ENCODE data around the gene BOK. TPM values are rescaled to one million over a fixed set of nuclear protein-coding genes. Genes with fewer than 3 reads are reported as not detected.

Gene BOK
- total RNA-seq, 1 donor from 2014 or later: 35.4 TPM

GRCh38 chr2:241541564-241542277 is 16.8 kb upstream of the BOK start:
- intact Hi-C loops (cut with DNase I): no loop called here
- H3K27ac ChIP-seq: peak overlapping the region in 1 of 2 donors; percentile 80
- no peaks in the 10 kb centered on the region for H3K36me3 ChIP-seq

GRCh38 chr2:241542278-241542605 is 16.3 kb upstream of the BOK start:
- H3K4me3 ChIP-seq: peak overlapping the region in 1 of 2 donors; percentile 64
- H3K36me3 ChIP-seq: no peaks in the 10 kb centered on the region
- peaks cover 4% of the 10 kb centered on the region for H3K27me3 ChIP-seq
- no peaks in the 10 kb centered on the region for H3K9me3 ChIP-seq
- no peak for DNase-seq (ENCODE audit: low spot score in 2 of 2)
- no peak overlapping the region for H3K27ac ChIP-seq
- intact Hi-C loops (cut with DNase I): no loop called here
- H3K4me1 ChIP-seq: peaks cover 11% of the 10 kb centered on the region in 2 donors
- no peak for TF ChIP-seq CTCF (IDR thresholded peaks at IDR 0.05)

More at GRCh38 chr2:241541564-241542277, 16.8 kb upstream of the BOK start:
- H3K4me1 ChIP-seq: peaks cover 9 to 11% of the 10 kb centered on the region in 2 donors
- DNase-seq (ENCODE audit: low spot score in 2 of 2): no peak
- no peak for TF ChIP-seq CTCF (IDR thresholded peaks at IDR 0.05)
- H3K27me3 ChIP-seq: peaks cover 4% of the 10 kb centered on the region
- no peaks in the 10 kb centered on the region for H3K9me3 ChIP-seq
- H3K4me3 ChIP-seq: peak overlapping the region; percentile 35 to 64

GRCh38 chr2:241545106-241545505 is 13.4 kb upstream of the BOK start:
- no peak for TF ChIP-seq CTCF (IDR thresholded peaks at IDR 0.05)
- H3K4me3 ChIP-seq: no peak overlapping the region
- peaks cover 4% of the 10 kb centered on the region for H3K27me3 ChIP-seq
- peaks cover 11% of the 10 kb centered on the region in 2 donors for H3K4me1 ChIP-seq
- DNase-seq (ENCODE audit: low spot score in 2 of 2): no peak
- no peaks in the 10 kb centered on the region for H3K36me3 ChIP-seq
- intact Hi-C loops (cut with DNase I): no loop called here
- H3K27ac ChIP-seq: no peak overlapping the region
- H3K9me3 ChIP-seq: no peaks in the 10 kb centered on the region

- no peak for TF ChIP-seq CTCF (IDR thresholded peaks at IDR 0.05)
- intact Hi-C loops (cut with DNase I): no loop called here
- no peak overlapping the region for H3K27ac ChIP-seq
These were observed 12.7 kb upstream of the BOK start for GRCh38 chr2:241545523-241546473.

GRCh38 chr2:241546771-241547498 is 11.6 kb upstream of the BOK start:
- Histone ChIP-seq H3K4me3 (peak overlapping the region in 1 of 2 donors; percentile 32), H3K9me3 (no peaks in the 10 kb centered on the region)
- no peak for DNase-seq (ENCODE audit: low spot score in 2 of 2)

More at GRCh38 chr2:241545523-241546473, 12.7 kb upstream of the BOK start:
- no peaks in the 10 kb centered on the region for H3K36me3 ChIP-seq
- no peak overlapping the region for H3K4me3 ChIP-seq
- H3K4me1 ChIP-seq: peaks cover 9% of the 10 kb centered on the region in 2 donors
- H3K9me3 ChIP-seq: no peaks in the 10 kb centered on the region
- DNase-seq (ENCODE audit: low spot score in 2 of 2): no peak
- peaks cover 4% of the 10 kb centered on the region for H3K27me3 ChIP-seq

More at GRCh38 chr2:241546771-241547498, 11.6 kb upstream of the BOK start:
- intact Hi-C loops (cut with DNase I): no loop called here
- no peak overlapping the region for H3K27ac ChIP-seq
- no peaks in the 10 kb centered on the region for H3K36me3 ChIP-seq
- peaks cover 0 to 3% of the 10 kb centered on the region in 2 donors for H3K4me1 ChIP-seq
- H3K27me3 ChIP-seq: peaks cover under 1% of the 10 kb centered on the region
- no peak for TF ChIP-seq CTCF (IDR thresholded peaks at IDR 0.05)
